Smooth muscle cell (in vitro differentiated cells): ENCODE measurements around the gene SPSB1. TPM values are rescaled to one million over a fixed set of nuclear protein-coding genes. Genes with fewer than 3 reads are reported as not detected.

Source experiments
- DNase-seq: peaks from one replicate; lab custom pipeline; 2025; ENCODE audit not compliant: unreplicated experiment; lab: John Stamatoyannopoulos, UW
- H2AFZ ChIP-seq: fragments of 200-600 bp; sonication (generic); 2 replicates; pipeline ENCODE4 v1.6.0; 2016; ENCODE audit warnings: antibody characterized with exemption, low read depth, mild to moderate bottlenecking
- H3F3A ChIP-seq: fragments of 200-600 bp; sonication (generic); 2 replicates; pipeline ENCODE4 v1.6.0; 2017; ENCODE audit warnings: antibody characterized with exemption, low read depth
- H3K27ac ChIP-seq: fragments of 200-600 bp; sonication (generic); 2 replicates; pipeline ENCODE4 v1.5.1; 2016; ENCODE audit warnings: low read depth, mild to moderate bottlenecking
- H3K27me3 ChIP-seq: fragments of 200-600 bp; sonication (generic); 2 replicates; pipeline ENCODE4 v1.6.1; 2016; ENCODE audit warnings: low read depth, mild to moderate bottlenecking
- H3K36me3 ChIP-seq: fragments of 200-600 bp; sonication (generic); 2 replicates; pipeline ENCODE4 v1.5.1; 2016; ENCODE audit warnings: low read depth
- H3K4me1 ChIP-seq: fragments of 200-600 bp; sonication (generic); 2 replicates; pipeline ENCODE4 v1.5.1; 2016; ENCODE audit warnings: low read depth
- H3K4me2 ChIP-seq: fragments of 200-600 bp; sonication (generic); 2 replicates; pipeline ENCODE4 v1.6.0; 2016; ENCODE audit warnings: mild to moderate bottlenecking
- H3K4me3 ChIP-seq: fragments of 200-600 bp; sonication (generic); 2 replicates; pipeline ENCODE4 v1.5.1; 2016; ENCODE audit warnings: mild to moderate bottlenecking
- H3K79me2 ChIP-seq: fragments of 200-600 bp; sonication (generic); 2 replicates; pipeline ENCODE4 v1.6.0; 2016; ENCODE audit warnings: low read depth, mild to moderate bottlenecking
- H3K9ac ChIP-seq: fragments of 200-600 bp; sonication (generic); 2 replicates; pipeline ENCODE4 v1.6.0; 2016; ENCODE audit warnings: low read depth
- H3K9me3 ChIP-seq: fragments of 200-600 bp; sonication (generic); replicated peaks from 2 replicates; pipeline ENCODE4 v1.5.1; 2016; ENCODE audit warnings: low read depth
- H4K20me1 ChIP-seq: fragments of 200-600 bp; sonication (generic); 2 replicates; pipeline ENCODE4 v1.6.0; 2016; ENCODE audit warnings: low read depth
- WGBS: methylation state at CpG from one replicate; pipeline ENCODE4 v1.1.7; 2016; ENCODE audit warnings: low lambda C conversion rate; 5-methylcytosine and 5-hydroxymethylcytosine counted together
- polyA plus RNA-seq: library from polyadenylated mRNA; unstranded; fragments of >200 nt; fragmentation: Nextera tagmentation; extraction: Ambion mirVana; gene quantifications from 2 replicates; pipeline ENCODE4 v1.2.1, GENCODE V29; 2016
- total RNA-seq: library from RNA; depleted of rRNA; stranded (reverse); fragments of >200 nt; gene quantifications from 2 replicates; pipeline ENCODE4 v1.2.3, GENCODE V29; 2014
- TF ChIP-seq, protein P1 (sequence below): fragments of 200-600 bp; sonication (generic); IDR thresholded peaks from 2 replicates; pipeline ENCODE4 v1.5.1; 2017; ENCODE audit warnings: borderline replicate concordance, mild to moderate bottlenecking, antibody characterized with exemption; ENCODE audit not compliant: insufficient read depth, poor library complexity, severe bottlenecking

The SPSB1 gene
- total and polyA plus RNA-seq, 2 experiments from 2014 or later: 27.6 to 37.0 TPM

DNA sequence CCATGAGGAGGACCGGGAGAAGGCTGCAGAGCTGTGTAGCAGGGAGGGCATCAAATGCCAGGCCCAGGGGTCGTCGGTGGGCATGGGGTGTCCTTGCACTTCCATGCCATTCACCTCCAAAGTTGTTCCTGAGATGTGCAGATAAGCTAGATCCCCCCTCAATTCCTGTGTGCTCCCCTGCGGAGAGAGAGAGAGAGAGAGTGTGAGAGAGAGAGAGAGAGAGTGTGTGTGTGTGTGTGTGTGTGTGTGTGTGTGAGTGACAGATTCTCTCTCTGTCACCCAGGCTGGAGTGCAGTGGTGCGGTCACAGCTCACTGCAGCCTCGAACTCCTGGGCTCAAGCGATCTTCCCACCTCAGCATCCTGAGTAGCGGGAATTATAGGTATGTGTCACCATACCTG is 16.4 kb downstream of the SPSB1 start:
- H2AFZ ChIP-seq: no peak overlapping the region
- no peak overlapping the region for H3K27ac ChIP-seq
- H3K4me3 ChIP-seq: no peak overlapping the region
- H4K20me1 ChIP-seq: peaks cover 100% of the 10 kb centered on the region
- H3K9me3 ChIP-seq: no peaks in the 10 kb centered on the region
- no peaks in the 10 kb centered on the region for H3K4me1 ChIP-seq
- no peak overlapping the region for H3K9ac ChIP-seq
- DNase-seq: no peak
- no peaks in the 10 kb centered on the region for H3K36me3 ChIP-seq
- H3K27me3 ChIP-seq: no peaks in the 10 kb centered on the region
- 96% methylated on average over 8 of the region's 8 CpGs for WGBS
- H3K4me2 ChIP-seq: no peak overlapping the region
- TF ChIP-seq, protein P1, sequence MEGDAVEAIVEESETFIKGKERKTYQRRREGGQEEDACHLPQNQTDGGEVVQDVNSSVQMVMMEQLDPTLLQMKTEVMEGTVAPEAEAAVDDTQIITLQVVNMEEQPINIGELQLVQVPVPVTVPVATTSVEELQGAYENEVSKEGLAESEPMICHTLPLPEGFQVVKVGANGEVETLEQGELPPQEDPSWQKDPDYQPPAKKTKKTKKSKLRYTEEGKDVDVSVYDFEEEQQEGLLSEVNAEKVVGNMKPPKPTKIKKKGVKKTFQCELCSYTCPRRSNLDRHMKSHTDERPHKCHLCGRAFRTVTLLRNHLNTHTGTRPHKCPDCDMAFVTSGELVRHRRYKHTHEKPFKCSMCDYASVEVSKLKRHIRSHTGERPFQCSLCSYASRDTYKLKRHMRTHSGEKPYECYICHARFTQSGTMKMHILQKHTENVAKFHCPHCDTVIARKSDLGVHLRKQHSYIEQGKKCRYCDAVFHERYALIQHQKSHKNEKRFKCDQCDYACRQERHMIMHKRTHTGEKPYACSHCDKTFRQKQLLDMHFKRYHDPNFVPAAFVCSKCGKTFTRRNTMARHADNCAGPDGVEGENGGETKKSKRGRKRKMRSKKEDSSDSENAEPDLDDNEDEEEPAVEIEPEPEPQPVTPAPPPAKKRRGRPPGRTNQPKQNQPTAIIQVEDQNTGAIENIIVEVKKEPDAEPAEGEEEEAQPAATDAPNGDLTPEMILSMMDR: no peak
- H3K79me2 ChIP-seq: peaks cover 97% of the 10 kb centered on the region
- H3F3A ChIP-seq: peaks cover 13% of the 10 kb centered on the region

DNA sequence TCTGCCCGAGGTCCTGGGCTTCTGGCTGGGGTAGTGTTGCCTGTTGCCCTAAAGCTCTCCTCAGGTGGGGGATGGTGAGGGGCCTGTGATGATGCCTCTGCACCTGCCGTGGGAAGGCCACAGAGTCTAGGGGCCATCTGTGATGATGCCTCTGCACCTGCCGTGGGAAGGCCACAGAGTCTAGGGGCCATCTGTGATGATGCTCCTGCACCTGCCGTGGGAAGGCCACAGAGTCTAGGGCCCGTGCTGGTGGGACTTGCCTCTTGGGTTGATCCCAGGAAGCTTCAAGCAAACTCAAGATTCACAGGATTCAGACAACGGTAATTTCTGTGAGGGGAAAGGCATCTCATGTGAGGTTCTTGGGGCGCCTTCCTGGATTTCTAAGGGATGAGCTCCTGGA is 17.3 kb downstream of the SPSB1 start:
- no peaks in the 10 kb centered on the region for H3K27me3 ChIP-seq
- H4K20me1 ChIP-seq: peaks cover 100% of the 10 kb centered on the region
- H3K9me3 ChIP-seq: no peaks in the 10 kb centered on the region
- no peak overlapping the region for H3K4me2 ChIP-seq
- H2AFZ ChIP-seq: no peak overlapping the region
- H3K36me3 ChIP-seq: no peaks in the 10 kb centered on the region
- H3K4me1 ChIP-seq: no peaks in the 10 kb centered on the region
- WGBS: 93% methylated on average over 7 of the region's 7 CpGs
- TF ChIP-seq, protein P1: no peak
- H3F3A ChIP-seq: peaks cover 20% of the 10 kb centered on the region
- no peak overlapping the region for H3K4me3 ChIP-seq
- H3K27ac ChIP-seq: no peak overlapping the region
- DNase-seq: no peak
- peaks cover 97% of the 10 kb centered on the region for H3K79me2 ChIP-seq
- H3K9ac ChIP-seq: no peak overlapping the region

GRCh38 chr1:9311029-9311428 is 18.3 kb downstream of the SPSB1 start:
- Histone ChIP-seq H3K4me1 (no peaks in the 10 kb centered on the region), H4K20me1 (peaks cover 100% of the 10 kb centered on the region), H3K9me3 (no peaks in the 10 kb centered on the region), H3K4me3 (peak overlapping the region; percentile 5), H3K9ac (peak overlapping the region; percentile 55), H3F3A (peaks cover 21% of the 10 kb centered on the region), H2AFZ (no peak overlapping the region), H3K4me2 (peak overlapping the region; percentile 62), H3K27me3 (no peaks in the 10 kb centered on the region), H3K27ac (peak overlapping the region; percentile 85), H3K79me2 (peaks cover 97% of the 10 kb centered on the region), H3K36me3 (no peaks in the 10 kb centered on the region)
- no peak for DNase-seq
- TF ChIP-seq, protein P1: no peak
- WGBS: 38% methylated on average over 10 of the region's 10 CpGs

- Histone ChIP-seq H3K4me3 (peak overlapping the region; percentile 5), H3K4me2 (peak overlapping the region; percentile 62), H3K9ac (peak overlapping the region; percentile 55), H3K27me3 (no peaks in the 10 kb centered on the region), H3K79me2 (peaks cover 97% of the 10 kb centered on the region), H3K27ac (peak overlapping the region; percentile 85), H4K20me1 (peaks cover 100% of the 10 kb centered on the region), H3F3A (peaks cover 26% of the 10 kb centered on the region), H3K9me3 (no peaks in the 10 kb centered on the region), H3K36me3 (no peaks in the 10 kb centered on the region), H3K4me1 (no peaks in the 10 kb centered on the region), H2AFZ (no peak overlapping the region)
- WGBS: 19% methylated on average over 9 of the region's 9 CpGs
- no peak for DNase-seq
- TF ChIP-seq, protein P1: no peak
These were observed 18.8 kb downstream of the SPSB1 start for GRCh38 chr1:9311479-9311878.
